Heart right ventricle (tissue), 16 donors: ENCODE data around the gene ESYT2. TPM values are rescaled to one million over a fixed set of nuclear protein-coding genes. Genes with fewer than 3 reads are reported as not detected.

ENCODE experiments used
- ATAC-seq, 8 donors: fragments of 200-7000 bp; cut with Tn5 transposase; one replicate each; pipeline ENCODE4 v1.9.1; 2020; ENCODE audit warnings: mild to moderate bottlenecking in 8 of 8, moderate library complexity in 8 of 8, moderate number of reproducible peaks in 1 of 8
- DNase-seq, 2 donors: peaks; one replicate each; pipeline ENCODE4 v3.0.0-alpha.2; 2020
- H3K27ac ChIP-seq, 10 donors: fragments of 200-600 bp; sonication (generic) in 2 of 10; one replicate each; pipeline versions ENCODE4 v1.5.0 to v1.8.0; 2020 to 2022; ENCODE audit warnings: mild to moderate bottlenecking in 3 of 10
- H3K27me3 ChIP-seq, 7 donors: fragments of 200-600 bp; one replicate each; pipeline ENCODE4 v1.8.0; 2021 to 2022; ENCODE audit warnings: mild to moderate bottlenecking in 2 of 7
- H3K36me3 ChIP-seq, 9 donors: fragments of 200-600 bp; sonication (generic) in 1 of 9; one replicate each; pipeline versions ENCODE4 v1.5.0 to v1.8.0; 2020 to 2022; ENCODE audit warnings: mild to moderate bottlenecking in 2 of 9
- H3K4me1 ChIP-seq, 9 donors: fragments of 200-600 bp; sonication (generic) in 1 of 9; one replicate each; pipeline versions ENCODE4 v1.5.0 to v1.8.0; 2020 to 2022; ENCODE audit warnings: mild to moderate bottlenecking in 4 of 9
- H3K4me3 ChIP-seq, 10 donors: fragments of 200-600 bp; sonication (generic) in 2 of 10; one replicate each; pipeline versions ENCODE4 v1.5.0 to v1.8.0; 2020 to 2022; ENCODE audit warnings: mild to moderate bottlenecking in 7 of 10, moderate library complexity in 2 of 10
- H3K9me3 ChIP-seq, 11 donors: fragments of 200-600 bp in 10 of 11; sonication (generic) in 2 of 11; one replicate each; pipeline versions ENCODE4 v1.5.0 to v1.8.0; 2013 to 2022; ENCODE audit warnings: mild to moderate bottlenecking in 2 of 11, control low read depth in 1 of 11, moderate library complexity in 1 of 11
- WGBS, 2 donors: extraction: QIAGEN DNeasy Blood & Tissue Kit; methylation state at CpG; one replicate each; pipeline ENCODE4 v1.1.7; 2013; ENCODE audit warnings: inconsistent platforms in 1 of 2; 5-methylcytosine and 5-hydroxymethylcytosine counted together
- intact Hi-C, 10 donors: fragments of 100-400 bp; cut with DNase I; formaldehyde crosslinking; loops; one replicate each; pipeline versions ENCODE4 v1.11.1 to v1.14.2; 2022
- polyA plus RNA-seq, 2 donors: library from polyadenylated mRNA; stranded (reverse); fragments of 200-250 nt; gene quantifications; one replicate each; pipeline ENCODE4 v1.2.3, GENCODE V29; 2013
- total RNA-seq, 10 donors: library from RNA; stranded (reverse); fragmentation: NEBNext Ultra II Directional in 3 of 10; extraction: Animal tissue kit (Norgen Biotek cat#: 25700) in 3 of 10; gene quantifications; one replicate each; pipeline versions ENCODE4 v1.2.1 to v1.2.4, GENCODE V29; 2021 to 2023
- TF ChIP-seq, protein P1 (sequence below), 9 donors: fragments of 200-600 bp; sonication (generic) in 2 of 9; IDR thresholded peaks; one replicate each; pipeline versions ENCODE4 v1.5.0 to v1.8.0; 2021 to 2022; ENCODE audit warnings: antibody characterized with exemption in 9 of 9, mild to moderate bottlenecking in 5 of 9, moderate library complexity in 1 of 9
- donor health status: Arrhythmogenic right ventricular cardiomyopathy.
- donor health status: ischemic (EF 13 %, LVEDD 7.1; RV severe dilation, severe dysfunction).
- donor health status: healthy with polysubstance abuse.
- donor health status: DM: no; HTN: yes; CAD: no.
- donor health status: DM: no; HTN: no; CAD: no.
- donor health status: ischemic (EF 25% LVEDD 6.9; RV normal size, moderate dysfunction).
- donor health status: ischemic (EF 25% LVEDD 5.7; RV mildly dilated, moderate dysfunction).
- donor health status: healthy.
- donor health status: DM: yes; HTN: yes; CAD: no.
- donor health status: Ischemic cardiomyopathy.
- donor health status: ischemic (EF 35%, LVEDD 5.7; RV mildly dilated, moderate dysfunction).
- donor health status: nonischemic (EF 11% LVEDD 7.7; RV severe dilation, severe dysfunction).
- donor health status: DM: yes; HTN: yes; CAD: no.
- donor health status: PGD.
- donor health status: ischemic (EF 29% LVEDD 5.4; RV normal size, mild dysfunction).
- donor health status: nonischemic (EF 23%, LVEDD 6.1; RV moderate dilation, normal function).

Gene ESYT2
- total and polyA plus RNA-seq, 12 donors = 18.9 to 79.2 (median 48.7) TPM

DNA sequence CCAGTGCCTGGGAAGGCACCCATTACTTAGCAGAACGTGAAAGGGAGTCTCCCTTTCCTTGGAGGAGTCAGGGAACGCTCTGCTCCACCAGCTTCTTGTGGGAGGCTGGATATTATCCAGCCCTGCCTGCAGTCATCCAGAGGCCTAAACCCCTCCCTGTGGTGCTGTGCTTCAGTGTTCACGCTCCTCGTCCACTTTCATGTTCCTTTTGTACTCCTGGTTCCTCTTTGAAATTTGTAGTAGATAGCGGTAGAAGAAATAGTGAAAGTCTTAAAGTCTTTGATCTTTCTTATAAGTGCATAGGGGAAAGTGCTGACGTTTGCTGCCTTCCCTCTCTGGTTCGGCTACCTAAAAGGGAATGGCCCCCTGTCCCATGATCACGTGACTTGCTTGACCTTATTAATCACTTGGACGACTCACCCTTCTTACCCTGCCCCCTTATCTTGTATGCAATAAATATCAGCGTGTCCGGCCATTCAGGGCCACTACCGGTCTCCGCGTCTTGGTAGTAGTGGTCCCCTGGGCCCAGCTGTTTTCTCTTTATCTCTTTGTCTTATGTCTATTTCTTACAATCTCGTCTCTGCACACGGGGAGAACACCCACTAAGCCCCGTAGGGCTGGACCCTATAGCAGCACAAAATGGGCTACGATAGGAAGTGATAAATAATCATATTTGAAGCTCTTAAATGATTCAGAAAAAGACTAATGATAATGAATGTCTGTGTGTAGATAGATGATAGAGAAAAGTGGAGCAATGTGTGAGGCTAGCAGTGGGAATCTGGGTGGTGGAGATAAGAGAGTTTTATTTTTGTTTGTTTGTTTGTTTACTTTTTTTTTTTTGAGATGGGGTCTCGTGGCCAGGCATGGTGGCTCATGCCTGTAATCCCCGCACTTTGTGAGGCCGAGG is 5.8 kb upstream of the ESYT2 start:
- TF ChIP-seq, protein P1, sequence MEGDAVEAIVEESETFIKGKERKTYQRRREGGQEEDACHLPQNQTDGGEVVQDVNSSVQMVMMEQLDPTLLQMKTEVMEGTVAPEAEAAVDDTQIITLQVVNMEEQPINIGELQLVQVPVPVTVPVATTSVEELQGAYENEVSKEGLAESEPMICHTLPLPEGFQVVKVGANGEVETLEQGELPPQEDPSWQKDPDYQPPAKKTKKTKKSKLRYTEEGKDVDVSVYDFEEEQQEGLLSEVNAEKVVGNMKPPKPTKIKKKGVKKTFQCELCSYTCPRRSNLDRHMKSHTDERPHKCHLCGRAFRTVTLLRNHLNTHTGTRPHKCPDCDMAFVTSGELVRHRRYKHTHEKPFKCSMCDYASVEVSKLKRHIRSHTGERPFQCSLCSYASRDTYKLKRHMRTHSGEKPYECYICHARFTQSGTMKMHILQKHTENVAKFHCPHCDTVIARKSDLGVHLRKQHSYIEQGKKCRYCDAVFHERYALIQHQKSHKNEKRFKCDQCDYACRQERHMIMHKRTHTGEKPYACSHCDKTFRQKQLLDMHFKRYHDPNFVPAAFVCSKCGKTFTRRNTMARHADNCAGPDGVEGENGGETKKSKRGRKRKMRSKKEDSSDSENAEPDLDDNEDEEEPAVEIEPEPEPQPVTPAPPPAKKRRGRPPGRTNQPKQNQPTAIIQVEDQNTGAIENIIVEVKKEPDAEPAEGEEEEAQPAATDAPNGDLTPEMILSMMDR (IDR thresholded peaks at IDR 0.05) = no peak
- H3K36me3 ChIP-seq = no peaks in the 10 kb centered on the region
- peak overlapping the region in 6 of 10 donors; percentile 32 to 68 (median 50) for H3K27ac ChIP-seq
- 58 to 59% methylated on average over 21 of the region's 21 CpGs for WGBS, 2 donors
- H3K9me3 ChIP-seq = no peaks in the 10 kb centered on the region
- no peak for ATAC-seq
- intact Hi-C loops = loop anchor here in 3 of 10 donors (5.0 to 10.0 kb wide), 3 partner anchors 50 to 133 kb away; partner anchors contain the start of gene NCAPG2 (in 1 of the 3)
- no peak for DNase-seq
- peaks cover 0 to 15% (median 8%) of the 10 kb centered on the region in 9 donors for H3K4me1 ChIP-seq
- peak overlapping the region in 2 of 10 donors; percentile 5 to 18 for H3K4me3 ChIP-seq
- no peaks in the 10 kb centered on the region for H3K27me3 ChIP-seq

GRCh38 chr7:158832994-158833393 is 3.7 kb upstream of the ESYT2 start:
- ATAC-seq (no peak), DNase-seq (no peak)
- no peaks in the 10 kb centered on the region for H3K9me3 ChIP-seq
- peaks cover 0 to 16% (median 9%) of the 10 kb centered on the region in 9 donors for H3K4me1 ChIP-seq
- H3K27me3 ChIP-seq = no peaks in the 10 kb centered on the region
- no peaks in the 10 kb centered on the region for H3K36me3 ChIP-seq
- WGBS, 2 donors = 87 to 91% methylated on average over 3 of the region's 3 CpGs
- H3K4me3 ChIP-seq = no peak overlapping the region
- no peak overlapping the region for H3K27ac ChIP-seq
- TF ChIP-seq, protein P1 (IDR thresholded peaks at IDR 0.05) = no peak
- intact Hi-C loops = loop anchor here in 2 of 10 donors (5.0 to 10.0 kb wide), 2 partner anchors 48 to 51 kb away; no protein-coding TSS in a partner anchor

GRCh38 chr7:158831738-158832091 is 2.4 kb upstream of the ESYT2 start:
- WGBS, 2 donors = 72 to 82% methylated on average over 6 of the region's 6 CpGs
- intact Hi-C loops = loop anchor here in 2 of 10 donors (5.0 to 10.0 kb wide), 2 partner anchors 47 to 49 kb away; no protein-coding TSS in a partner anchor
- Histone ChIP-seq H3K4me3 (no peak overlapping the region), H3K9me3 (no peaks in the 10 kb centered on the region), H3K36me3 (peaks cover 0 to 3% (median 0%) of the 10 kb centered on the region in 9 donors), H3K27ac (no peak overlapping the region), H3K27me3 (no peaks in the 10 kb centered on the region), H3K4me1 (peaks cover 0 to 27% (median 19%) of the 10 kb centered on the region in 9 donors)
- no peak for DNase-seq
- TF ChIP-seq, protein P1 (IDR thresholded peaks at IDR 0.05) = no peak
- no peak for ATAC-seq

- WGBS, 2 donors = 1 to 3% methylated on average over 14 of the region's 14 CpGs
- Histone ChIP-seq H3K27me3 (no peaks in the 10 kb centered on the region), H3K36me3 (peaks cover 0 to 15% (median 0%) of the 10 kb centered on the region in 9 donors), H3K4me1 (peaks cover 0 to 40% (median 26%) of the 10 kb centered on the region in 9 donors), H3K27ac (peak overlapping the region; percentile 94 to 100 (median 100)), H3K4me3 (peak overlapping the region; percentile 66 to 96 (median 92)), H3K9me3 (no peaks in the 10 kb centered on the region)
- no peak for DNase-seq
- TF ChIP-seq, protein P1 (IDR thresholded peaks at IDR 0.05) = no peak
- peak in 4 of 8 donors; percentile 0 to 6 (median 1) for ATAC-seq
- intact Hi-C loops = loop anchor here in 2 of 10 donors (5.0 to 10.0 kb wide), 2 partner anchors 45 to 48 kb away; no protein-coding TSS in a partner anchor
These were observed 958 bp upstream of the ESYT2 start for GRCh38 chr7:158830211-158830723.
